HG02981 (cell line): Measurements from ENCODE around the gene AKAP10.
"Not testable (repeated sequence)": the region's sequence is repeated elsewhere in the genome, so short reads cannot be mapped to it uniquely, and the experiment has no call there.

Experiments used
- ATAC-seq: cut with Tn5 transposase; IDR thresholded peaks from one replicate; pipeline ENCODE4 v1.9.1; 2021; ENCODE audit warnings: mild to moderate bottlenecking, moderate library complexity; ENCODE audit not compliant: unreplicated experiment

AKAP10 gene

DNA sequence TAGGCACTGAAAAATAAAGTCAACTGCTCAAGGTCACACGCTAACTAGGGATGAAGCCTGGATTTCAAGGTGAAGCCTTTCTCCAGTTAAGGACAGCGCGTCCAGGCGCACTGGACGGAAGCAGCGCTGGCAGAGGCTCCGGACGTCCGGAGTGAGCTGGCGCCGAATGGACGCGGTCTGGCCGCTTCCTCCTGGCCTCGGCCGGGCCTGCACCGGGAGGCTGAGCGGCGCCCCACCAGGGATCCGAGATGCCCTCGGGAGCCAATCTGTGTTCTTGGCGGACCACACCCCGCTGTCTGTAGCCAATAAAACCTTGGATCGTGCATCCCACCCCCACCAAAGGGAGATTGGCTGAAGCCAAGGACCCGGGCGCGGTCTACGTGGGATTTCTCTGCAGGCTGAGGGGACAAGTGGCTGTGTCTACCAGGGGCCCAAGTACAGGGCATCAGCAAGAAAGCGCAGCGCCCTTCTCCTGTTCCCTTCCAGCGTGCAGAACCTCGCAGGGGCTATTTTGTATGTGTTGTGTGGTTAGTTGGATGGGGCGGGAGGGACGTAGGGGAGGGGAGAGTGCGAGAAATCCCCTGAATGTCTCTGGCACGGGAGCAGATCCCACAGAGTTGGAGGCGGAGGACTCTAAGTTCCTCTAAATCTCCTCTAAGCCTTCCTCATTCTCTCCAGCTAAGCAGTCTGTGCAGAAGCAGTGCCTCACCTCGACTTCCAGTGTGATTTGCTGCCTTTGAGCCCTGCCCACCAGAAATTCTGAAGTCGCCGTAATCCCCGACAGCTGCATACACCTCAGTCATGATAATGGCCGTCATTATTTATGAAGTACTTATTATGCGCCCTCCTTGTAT lies 2.5 kb upstream of the AKAP10 start:
- ATAC-seq: no peak

- no peak for ATAC-seq
Measured at GRCh38 chr17:19978805-19979211, 1.2 kb upstream of the AKAP10 start.

DNA sequence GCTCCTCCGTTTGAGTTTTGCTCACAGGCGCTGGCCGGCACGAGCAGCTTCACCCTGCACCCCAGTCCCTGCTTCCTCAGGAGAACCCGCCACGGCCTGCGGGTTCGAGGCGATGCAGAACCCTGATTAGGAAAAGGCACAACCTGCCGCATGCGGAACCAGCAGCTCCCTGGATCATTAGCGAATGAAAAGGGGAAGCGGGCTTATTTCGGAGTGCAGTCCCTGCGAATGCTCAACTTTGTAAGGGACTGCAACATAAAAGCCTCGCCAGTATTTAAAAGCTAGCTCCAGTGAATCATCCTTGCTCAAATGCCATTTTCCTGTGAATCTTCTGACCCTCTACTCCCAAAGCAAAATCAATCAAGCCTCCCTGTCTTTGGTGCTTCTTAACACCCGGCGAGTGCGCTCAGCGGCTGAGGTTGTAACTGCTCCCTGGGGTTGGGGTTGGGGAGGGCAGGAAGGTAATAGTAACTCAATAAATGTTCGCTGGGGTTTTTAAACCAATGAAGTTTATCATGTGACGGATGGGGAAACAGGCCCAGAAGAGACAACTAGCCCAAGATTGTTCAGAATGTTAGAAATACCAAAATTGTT lies 678 bp upstream of the AKAP10 start:
- ATAC-seq: peak; percentile 28

- no peak for ATAC-seq
Measured at GRCh38 chr17:19975601-19976000, 2.0 kb downstream of the AKAP10 start.

DNA sequence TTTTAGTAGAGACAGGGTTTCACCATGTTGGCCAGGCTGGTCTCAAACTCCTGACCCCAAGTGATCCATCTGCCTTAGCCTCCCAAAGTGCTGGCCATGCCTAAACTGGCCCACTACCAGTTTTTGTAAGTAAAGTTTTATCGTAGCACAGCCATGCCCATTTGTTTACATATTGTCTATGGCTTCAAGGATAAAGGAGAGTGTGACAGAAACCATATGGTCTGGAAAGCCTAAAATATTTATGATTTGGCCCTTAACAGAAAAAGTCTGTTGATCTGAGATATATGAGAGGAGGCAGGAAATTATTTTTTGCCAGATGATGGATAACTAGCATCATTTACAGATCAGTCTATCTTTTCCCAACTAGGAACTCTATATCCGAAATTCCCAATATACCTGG lies 4.5 kb downstream of the AKAP10 start:
- ATAC-seq: no peak

DNA sequence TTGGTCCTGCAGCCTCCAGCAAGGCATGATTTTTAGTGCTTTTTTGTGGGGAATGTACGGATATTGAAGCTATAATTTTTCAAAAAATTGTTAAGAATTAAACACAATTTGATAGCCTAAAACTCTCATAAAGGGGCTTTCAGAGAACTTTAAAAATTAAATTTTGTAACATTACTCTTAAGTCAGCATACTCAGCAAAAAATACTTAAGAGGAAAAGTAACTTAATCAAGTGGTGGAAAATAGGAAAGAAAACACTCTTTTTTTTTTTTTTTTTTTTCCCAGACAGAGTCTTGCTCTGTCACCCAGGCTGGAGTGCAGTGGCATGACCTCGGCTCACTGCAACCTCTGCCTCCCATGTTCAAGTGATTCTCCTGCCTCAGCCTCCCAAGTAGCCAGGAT lies 14.7 kb downstream of the AKAP10 start:
- ATAC-seq: not testable (repeated sequence)

GRCh38 chr17:19958023-19958422 lies 19.6 kb downstream of the AKAP10 start:
- ATAC-seq: no peak

- no peak for ATAC-seq
Measured at GRCh38 chr17:19955099-19955498, 22.5 kb downstream of the AKAP10 start.

DNA sequence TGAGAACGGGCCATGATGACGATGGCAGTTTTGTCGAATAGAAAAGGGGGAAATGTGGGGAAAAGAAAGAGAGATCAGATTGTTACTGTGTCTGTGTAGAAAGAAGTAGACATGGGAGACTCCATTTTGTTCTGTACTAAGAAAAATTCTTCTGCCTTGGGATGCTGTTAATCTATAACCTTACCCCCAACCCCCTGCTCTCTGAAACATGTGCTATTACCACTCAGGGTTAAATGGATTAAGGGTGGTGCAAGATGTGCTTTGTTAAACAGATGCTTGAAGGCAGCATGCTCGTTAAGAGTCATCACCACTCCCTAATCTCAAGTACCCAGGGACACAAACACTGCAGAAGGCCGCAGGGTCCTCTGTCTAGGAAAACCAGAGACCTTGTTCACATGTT lies 26.2 kb downstream of the AKAP10 start:
- not testable (repeated sequence) for ATAC-seq

GRCh38 chr17:19950624-19951195 lies 26.9 kb downstream of the AKAP10 start:
- ATAC-seq: not testable (repeated sequence)

GRCh38 chr17:19948116-19948943 lies 29.3 kb downstream of the AKAP10 start:
- no peak for ATAC-seq

DNA sequence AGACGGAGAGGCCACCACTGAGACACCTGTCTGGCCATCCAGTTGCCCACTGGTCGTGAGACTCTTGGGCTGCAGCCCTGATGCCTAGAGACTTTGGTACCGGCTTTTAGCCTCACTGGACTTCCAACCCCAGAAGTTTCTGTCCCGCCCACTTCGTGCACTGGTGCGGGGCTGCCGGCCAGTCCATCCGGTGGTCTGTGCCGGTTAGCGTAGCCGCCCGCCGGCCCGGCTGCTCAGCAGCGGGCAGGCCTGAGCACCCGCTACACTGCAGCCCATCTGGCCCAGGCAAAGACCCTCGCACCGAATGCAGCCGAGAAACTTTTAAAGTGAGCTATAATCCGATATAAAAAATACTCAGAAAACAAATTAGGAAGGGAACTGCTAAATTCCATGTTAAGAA lies 30.7 kb downstream of the AKAP10 start:
- no peak for ATAC-seq

DNA sequence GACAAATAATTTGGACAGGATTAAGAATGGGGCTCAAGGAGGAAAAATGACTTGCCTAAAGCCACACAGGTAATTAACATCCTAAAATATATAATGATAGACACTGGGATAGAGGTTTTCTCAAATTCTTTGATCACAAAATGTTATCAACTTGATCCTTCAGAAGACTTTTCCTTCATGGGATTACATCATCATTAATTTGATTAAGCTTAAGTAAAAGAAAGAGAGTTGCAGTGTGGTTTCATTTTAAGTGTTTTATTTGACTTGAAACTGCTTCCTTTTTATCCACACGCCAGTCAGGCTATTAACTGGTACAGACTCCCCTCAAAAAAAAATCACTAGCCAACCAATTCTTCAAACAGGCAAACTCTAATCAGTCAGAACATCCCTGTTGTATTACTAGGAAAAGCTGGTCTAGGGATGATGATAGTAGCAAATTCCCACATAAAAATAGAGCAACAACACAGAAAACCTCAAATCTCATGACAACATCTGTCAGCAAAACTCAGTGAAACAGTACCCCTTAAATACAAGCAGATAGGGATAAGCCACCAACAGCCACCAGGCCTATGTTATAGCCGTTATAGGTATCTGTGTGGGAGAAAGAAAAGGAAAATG lies 32.5 kb downstream of the AKAP10 start:
- ATAC-seq: no peak

- ATAC-seq: no peak
Measured at GRCh38 chr17:19943599-19943998, 34.0 kb downstream of the AKAP10 start.

- no peak for ATAC-seq
Measured at GRCh38 chr17:19943026-19943425, 34.6 kb downstream of the AKAP10 start.

- no peak for ATAC-seq
Measured at GRCh38 chr17:19940722-19941464, 36.7 kb downstream of the AKAP10 start.

DNA sequence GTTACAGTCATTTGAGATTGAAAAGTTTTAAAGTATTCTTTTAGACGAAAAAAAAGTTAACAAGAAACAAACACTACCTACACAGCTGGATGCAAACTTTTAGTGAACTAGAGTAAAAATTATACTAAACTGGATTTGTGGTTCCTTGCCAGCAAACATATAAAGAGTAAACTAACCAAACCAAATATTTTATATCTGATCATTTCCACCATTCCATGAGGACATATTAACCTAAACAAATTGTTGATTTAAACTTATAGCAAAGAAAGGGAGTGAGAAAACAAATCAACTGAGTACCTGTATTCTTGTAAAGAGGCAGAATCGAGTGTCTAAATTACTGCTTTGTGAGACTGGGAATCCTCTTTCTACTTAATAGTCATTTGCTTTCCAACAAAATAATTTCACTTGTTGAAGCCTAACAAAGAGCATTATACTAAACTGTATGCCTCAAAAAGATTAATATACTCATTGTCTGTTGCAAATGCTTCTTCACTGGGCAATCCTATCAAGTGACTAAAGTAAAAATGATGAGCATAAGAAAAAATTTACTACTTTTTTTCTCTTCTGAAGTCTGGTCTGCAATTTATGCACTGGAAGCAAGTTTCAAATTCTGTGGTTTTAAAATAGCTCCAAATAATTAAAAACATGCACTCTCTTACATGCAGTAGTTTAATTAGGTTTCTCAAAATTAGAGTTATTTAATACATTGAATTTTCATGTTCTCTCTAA lies 37.5 kb downstream of the AKAP10 start:
- no peak for ATAC-seq

DNA sequence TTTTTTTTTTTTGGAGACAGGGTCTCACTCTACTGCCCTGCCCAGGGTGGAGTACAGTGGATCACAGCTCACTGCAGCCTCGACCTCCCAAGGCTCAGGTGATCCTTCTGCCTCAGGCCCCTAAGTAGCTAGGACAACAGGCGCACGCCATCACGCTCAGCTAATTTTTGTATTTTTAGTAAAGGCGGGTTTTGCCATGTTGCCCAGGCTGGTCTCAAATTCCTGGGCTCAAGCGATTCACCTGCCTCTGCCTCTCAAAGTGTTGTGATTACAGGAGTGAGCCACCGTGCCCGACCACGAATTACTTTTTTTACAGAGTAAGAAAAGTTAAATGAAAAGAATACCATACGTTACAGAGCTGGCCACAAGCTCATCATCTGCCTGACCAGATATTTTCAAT lies 38.9 kb downstream of the AKAP10 start:
- no peak for ATAC-seq

DNA sequence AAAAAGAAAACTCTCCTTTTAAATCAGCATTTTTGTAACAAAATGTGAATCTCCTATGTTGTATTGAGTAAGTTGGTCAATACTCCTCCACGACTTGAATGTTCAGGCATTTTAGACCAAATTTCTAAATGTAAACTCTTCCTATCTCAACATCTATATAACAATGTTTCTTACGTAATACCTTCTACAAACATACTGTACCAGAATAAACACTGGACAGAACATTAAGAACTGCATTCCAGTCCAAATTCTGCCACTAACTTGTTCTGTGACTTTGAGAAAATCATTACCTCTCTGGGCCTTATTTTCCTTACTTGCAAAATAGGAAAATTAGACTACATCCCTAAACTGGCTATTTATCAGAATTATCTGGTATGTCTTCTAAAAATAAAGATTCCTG lies 40.1 kb downstream of the AKAP10 start:
- no peak for ATAC-seq
